ENCODE measurements around the gene CROCC.

Gene CROCC

DNA sequence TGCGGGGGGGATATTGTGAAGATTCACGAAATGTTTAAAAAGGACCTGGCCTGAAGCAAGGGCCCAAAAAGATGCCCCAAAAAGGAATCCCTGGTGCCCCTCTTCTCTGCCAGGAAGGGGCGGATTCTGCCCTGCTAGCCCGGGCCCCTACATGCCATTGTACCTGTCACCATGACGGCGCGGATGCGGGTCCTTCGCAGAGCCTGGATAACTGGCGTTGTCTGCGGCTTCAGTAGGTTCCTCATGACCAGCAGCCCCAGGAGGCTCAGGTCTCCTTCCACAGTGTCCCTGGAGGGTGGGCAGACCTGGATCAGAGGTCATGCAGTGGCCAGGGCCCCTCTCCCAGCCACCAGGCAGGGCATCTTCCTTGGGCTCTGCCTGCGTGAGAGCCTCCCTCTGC lies 69.8 kb downstream of the CROCC start:
- no peak for DNase-seq

DNA sequence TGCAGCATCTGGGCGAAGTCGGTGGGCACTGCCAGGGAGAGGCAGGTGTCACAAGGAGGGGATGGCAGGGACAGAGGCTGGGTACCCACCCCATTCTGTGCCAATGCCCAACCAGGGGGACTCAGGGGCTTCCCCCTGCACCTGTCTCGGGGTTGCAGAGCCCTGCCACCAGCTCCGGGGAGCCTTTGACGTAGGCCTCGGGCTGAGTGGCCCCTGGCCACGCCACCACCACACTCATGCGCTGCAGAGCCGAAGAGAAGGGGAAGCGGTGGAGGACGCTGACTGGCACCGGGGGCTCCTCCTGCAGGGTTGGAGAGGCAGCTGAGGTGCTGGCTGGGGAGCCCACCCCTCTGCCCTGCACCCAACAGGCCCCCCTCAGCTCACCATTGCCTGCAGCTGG lies 70.4 kb downstream of the CROCC start:
- no peak for DNase-seq

DNA sequence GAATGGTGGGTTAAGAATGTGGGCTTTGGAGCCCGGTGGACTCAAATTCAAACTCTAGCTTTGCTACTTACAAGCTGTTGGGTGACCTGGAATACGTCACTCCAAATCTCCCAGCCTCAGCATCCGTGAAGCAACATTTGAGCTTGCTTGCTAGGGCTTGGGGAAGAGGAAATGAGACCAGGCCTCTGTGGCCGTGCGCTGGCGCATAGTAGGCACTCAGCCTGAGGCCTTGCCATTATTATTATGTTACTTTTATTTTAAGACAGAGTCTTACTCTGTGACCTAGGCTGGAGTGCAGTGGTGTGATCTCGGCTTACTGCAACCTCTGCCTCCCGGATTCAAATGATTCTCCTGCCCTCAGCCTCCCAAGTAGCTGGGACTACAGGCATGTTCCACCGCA lies 70.9 kb downstream of the CROCC start:
- no peak for DNase-seq

DNA sequence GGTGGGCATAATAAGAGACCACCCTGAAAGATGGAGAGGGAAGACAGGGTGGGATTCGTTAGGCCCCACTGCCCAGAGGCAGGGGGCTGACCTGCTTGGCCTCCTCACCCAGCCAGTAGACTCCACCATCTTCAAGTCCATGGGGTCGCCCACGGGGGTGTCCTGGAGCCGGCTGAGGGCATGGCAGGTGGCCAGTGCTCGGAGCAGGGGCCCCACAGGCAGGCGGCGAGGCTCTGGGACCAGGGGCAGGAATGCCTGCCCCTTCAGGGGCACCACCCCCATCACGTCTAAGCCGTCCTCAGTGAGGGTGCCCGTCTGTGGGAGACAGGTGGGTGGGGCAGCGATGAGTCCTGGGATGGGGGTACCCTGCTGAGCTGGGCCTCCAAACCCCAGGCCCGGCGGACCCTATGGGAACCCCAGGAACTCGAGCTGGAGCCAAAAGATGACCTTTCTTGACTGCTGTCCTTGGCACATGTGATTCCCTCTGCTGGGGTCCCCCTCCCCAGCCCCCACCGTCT lies 71.8 kb downstream of the CROCC start:
- DNase-seq: no peak

DNA sequence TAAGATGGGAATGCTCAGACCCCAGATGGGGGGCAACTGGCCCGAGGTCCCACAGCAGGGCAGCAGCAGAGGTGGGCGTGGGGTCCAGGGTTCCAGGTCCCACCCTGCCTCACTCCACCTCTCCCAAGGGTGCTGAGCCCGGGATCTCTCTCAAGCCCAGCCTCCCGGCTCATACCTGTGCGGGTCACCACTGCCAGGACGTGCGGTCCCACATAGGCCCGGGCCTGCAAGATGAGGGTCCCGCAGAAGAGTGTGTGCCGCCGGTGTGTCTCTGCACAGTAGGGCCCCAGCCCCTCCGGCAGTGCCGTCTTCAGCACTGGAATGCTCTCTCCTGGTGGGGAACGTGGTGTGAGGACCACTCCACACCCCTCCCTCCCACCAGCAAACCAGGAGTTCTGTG lies 75.1 kb downstream of the CROCC start:
- no peak for DNase-seq

DNA sequence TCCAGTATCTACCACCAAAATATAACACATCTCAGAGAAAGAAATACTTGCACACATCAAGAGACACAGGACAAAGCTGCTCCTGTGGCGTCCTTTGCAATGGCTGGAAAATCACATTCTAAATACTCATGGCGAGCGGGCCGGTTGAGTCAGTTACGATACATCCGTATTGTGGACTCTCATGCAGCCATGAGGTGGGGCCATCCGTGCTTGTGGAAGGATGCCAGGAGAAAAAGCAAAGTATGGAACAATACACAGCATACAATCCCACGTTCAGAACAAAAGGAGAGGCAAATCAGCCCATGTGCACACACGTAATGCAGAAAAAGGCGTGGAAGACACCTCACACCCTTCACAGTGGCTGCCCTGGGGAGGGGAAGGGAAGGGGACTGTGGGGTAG lies 76.9 kb downstream of the CROCC start:
- DNase-seq: no peak

DNA sequence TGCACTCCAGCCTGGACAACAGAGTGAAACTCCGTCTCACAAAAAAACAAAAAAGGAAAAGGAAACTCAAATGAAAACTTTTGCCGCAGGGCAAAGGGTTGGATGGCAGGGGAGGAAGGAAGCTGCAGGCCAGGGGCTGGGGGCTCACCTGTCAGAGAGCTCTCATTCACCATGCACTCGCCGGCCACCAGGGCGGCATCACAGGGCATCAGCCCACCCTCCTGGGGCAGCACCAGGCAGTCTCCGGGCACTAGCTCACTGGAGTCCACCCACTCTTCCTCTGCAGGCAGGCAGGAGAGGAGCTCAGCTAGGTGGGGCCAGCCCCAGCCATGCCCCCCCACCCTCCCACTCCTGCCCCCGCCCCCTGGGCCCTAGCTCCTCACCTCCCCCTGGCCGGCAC lies 78.1 kb downstream of the CROCC start:
- DNase-seq: no peak

DNA sequence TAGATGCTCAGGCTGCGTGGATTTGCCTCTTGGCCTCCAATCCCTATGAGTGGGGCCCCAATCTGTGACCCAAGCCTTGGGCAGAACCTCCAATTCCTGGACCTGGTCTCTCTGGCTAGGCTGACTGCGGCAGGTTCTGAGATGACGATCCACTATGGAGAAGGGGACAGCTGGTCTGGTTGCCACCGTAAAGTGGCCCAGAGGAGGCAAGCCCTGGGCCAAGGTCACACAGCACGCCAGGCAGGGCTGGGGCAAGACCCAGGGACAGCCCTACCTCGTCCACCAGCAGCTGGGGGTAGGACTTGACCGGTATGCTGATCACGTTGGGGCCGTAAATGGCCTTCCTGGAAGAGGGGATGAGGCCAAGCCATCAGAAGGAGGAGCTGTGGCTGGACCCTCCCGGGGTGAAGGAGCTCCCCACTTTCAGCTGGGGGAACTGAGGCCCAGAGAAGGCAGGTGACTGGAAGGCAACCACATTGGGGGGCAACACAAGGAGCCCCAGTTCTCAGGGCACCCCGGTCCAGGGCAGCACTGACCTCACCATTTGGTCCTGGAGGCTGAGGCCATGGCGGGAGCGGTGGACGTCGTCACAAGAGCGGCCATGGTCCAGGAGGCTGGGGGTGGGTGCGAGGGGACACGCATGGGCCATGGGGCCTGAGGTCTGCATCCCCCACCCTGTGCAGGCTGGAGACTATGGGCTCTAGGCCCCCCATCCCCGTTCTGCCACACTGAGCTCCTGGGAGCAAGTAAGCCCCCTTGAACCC lies 80.2 kb downstream of the CROCC start:
- no peak for DNase-seq

DNA sequence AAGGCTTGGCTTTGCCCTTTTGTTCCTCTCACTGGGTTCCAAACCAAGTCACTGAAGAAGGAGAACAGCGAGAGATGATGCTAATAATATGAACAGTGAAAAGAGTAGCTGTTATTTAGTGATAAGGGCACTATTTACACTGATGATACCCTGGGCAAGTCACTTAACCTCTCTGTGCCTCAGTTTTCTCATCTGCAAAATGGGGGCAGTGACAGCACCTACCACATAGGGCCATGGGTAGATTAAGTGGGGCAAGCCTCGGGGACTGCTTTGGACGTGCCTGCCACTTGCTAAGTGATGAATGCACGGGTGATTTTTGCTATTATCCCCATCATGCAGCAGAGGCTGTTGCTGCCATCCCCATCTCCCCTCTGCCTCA lies 80.8 kb downstream of the CROCC start:
- no peak for DNase-seq

DNA sequence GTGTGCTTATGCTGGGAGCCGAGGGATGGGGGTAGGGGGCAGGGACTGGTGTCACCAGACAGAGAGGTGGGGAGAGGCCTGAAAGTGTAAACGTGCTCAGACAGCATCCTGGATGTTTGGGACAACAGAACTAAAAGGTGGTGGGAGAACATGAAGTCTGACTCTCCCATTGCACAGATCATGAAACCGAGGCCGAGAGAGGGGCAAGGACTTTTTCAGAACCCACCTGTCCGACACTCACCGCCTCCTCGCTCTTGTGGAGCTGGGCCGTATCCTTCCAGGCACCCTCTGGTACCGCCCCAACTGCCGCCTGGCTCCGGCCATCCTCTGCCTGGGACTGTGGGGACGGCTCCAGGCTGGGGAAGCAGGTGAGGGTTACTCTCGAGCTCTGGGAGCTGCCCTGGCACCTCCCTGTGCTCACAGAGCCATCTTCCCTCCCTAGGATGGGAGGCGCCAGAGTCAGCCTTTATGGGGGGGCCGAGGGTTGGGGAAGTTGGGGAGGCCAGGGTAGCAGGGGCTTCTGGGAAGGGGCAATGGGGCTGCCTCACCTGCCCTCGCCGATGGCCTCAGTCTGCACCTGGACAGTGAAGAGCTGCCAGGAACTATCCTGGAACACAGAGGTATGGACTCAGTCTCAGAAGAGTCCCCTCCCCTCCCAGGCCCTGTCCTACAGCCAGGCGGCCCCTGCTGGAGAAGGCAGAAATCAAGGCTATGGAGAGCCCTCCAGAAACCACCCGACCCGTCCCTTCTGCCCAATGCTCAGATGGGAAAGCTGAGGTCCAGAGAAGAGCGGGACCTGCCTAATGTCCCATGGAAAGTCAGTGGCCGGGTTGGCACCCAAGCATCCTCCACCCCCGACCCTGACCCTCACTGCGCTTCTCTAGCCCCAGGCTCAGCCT lies 83.0 kb downstream of the CROCC start:
- no peak for DNase-seq

DNA sequence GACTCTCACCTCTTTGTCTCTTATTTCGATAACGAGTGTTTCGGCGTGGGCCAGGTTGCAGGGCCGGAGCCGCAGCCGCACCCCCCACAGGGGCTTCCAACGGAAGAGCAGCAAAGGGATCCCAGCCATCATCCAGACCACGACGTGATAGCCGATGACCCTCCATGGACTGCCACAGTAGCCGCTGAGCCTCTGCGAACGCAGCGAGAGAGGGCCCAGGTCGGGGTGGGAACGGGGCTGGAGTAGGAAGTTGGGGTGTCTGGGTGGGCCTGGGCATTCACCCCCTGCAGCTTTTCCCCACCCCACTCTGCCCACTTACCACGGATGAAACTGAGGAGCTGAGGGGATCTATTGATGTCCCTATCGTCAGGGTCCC lies 83.6 kb downstream of the CROCC start:
- no peak for DNase-seq

DNA sequence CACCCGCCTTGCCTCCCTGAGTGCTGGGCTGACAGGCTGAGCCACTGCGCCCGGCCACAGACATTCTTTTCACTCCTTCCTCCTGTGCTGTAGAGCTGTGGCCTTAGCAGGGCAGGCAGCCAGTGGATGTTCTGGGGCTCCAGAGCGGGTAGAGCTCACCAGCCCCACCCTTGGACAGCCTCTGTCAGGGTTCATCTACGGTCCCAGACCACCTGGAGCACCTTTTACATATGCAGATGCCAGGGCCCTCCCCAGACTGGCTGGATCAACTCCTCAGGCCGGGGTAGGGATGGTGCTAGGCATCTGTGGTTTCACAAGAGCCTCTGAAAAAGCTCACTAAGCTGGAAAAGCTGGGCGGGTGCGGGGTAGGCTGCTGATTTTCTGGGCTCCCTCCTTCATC lies 85.4 kb downstream of the CROCC start:
- DNase-seq: no peak

DNA sequence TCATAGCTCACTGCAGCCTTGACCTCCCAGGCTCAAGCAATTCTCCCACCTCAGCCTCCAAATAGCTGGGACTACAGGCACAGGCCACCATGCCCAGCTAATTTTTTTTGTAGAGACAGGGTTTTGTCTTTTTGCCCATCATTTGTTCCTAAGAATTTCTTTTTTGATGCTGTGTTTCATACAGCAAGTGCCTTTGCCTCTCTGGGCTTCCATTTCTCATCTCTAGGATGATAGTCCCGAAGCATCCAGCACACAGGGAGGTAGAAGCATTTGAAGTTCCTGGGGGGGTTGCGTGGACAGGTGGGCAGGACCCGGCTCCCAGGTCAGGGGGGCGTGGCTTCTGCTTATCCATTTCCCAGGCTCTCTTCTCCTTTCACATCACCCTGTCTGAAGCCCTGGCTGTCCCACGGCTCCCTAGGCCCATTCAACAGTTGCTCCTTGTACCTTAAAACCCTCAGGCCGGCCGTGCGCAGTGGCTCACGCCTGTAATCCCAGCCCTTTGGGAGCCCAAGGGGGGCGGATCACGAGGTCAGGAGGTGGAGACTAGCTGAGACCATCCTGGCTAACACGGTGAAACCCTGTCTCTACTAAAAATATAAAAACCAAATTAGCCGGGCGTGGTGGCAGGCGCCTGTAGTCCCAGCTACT lies 86.6 kb downstream of the CROCC start:
- no peak for DNase-seq

DNA sequence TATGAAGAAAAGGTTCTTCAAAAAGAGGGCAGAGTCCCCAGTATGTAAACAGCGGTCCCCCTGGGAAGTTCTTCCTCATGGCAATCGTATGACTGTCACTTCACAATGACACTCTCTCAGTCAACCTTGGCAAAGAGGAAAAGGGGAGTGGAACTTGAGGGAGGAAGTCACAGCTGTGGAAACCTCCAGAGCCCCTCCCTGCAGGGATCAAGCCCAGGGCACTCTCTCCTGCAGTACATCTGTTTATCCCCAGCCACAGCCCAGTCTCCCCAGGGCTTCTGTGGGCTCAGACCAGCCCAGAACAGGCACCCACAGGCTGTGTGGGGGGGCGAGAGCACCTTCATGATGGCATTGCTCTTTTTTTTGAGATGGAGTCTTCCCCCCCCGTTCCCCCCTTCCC lies 88.0 kb downstream of the CROCC start:
- DNase-seq: no peak

DNA sequence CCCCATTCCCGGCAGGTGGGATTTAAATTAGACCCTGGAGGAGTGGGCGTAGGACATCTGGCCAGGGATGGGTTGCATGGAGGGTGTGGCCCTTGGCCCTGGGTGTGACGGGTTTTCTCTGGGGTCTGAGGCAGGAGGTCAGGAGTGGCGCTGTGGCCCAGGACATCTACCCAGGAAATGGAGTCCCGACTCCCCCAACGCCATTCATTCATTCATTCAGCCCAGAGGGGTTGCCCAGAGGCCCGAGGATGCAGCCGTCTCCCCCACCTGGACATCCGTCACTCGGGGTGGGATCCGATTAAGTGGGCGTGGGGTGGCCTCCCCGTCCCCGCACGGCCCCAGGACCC lies 89.3 kb downstream of the CROCC start:
- DNase-seq: no peak

DNA sequence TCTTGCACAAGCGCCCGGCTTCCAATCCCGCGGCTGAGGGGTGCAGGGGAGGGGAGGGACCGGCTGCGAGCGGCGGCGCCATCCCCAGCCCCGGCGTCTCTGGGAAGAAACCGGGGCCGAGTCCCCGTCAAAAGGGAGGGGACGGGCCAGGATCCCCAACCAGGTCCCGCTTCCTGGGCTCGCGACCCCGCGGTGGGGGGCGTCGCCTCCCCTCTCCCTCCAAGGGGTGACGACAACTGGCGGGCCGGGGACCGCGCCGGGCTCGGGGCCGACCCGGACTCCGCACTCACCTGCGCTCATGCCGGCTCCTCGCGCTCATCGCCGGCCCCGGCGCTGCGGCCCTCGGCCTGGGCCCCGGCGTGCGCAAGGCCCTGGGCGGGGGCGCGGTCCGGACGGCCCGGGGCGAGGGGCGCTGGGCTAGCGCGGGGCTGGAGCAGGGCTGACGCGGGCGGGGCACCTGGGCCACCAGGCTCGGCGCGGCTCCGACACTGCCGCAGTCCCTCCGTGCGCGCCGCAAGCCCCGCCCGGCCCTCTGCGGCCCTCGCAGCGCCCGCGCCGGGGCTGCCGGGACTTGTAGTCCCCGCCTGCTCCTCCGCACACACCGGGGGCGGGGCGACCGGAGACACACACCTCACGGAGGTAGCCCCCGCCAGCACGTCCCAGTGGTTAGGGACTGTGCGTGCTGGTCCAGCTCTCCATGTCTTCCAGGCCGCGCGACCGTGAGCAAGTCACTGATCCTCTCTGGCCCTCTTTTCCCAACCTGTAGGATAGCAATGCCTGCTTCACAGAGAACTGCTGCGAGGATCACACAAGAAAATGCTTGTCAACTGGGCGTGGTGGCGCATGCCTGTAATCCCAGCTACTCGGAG lies 89.9 kb downstream of the CROCC start, which contains the start of gene ATP13A2:
TSS of gene ATP13A2 (minus strand) at position 490 of the 869 bp plus-strand sequence. CDS start at position 300, 190 bp downstream.
- DNase-seq: peak; percentile 63 to 64

DNA sequence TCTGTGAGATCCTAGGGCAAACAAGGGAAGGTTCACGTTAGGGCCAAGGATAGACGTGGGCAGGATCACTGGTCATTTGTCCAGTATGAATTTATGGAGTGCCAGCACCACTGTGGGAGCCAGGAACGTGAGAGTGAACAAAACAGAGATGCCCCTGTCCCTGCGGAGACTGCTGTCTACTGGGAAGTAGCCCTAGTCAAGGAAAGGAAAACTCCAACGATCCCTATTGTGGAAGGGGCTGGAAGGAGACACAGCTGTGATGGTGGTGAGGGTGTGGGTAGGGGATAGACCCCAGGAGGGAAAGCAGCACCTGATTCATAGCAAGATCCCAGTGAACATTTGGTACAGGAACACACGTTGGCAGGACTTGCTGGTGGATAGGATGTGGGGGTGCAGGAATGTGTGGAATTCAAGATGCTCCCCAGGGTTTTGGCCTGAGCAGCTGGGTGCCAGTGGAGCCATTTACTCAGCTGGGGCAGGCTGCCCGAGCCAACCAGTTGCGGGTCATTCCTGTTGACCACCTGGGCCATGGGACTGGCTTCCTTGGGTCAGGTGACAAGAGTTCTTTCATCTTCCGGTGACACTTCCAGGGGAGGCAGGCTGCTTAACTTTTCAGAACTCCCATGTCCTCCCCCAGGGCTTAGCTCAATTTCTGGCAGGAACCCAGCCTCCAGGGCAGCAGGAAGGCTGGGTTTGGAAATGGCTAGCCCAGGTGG lies 91.2 kb downstream of the CROCC start:
- no peak for DNase-seq

DNA sequence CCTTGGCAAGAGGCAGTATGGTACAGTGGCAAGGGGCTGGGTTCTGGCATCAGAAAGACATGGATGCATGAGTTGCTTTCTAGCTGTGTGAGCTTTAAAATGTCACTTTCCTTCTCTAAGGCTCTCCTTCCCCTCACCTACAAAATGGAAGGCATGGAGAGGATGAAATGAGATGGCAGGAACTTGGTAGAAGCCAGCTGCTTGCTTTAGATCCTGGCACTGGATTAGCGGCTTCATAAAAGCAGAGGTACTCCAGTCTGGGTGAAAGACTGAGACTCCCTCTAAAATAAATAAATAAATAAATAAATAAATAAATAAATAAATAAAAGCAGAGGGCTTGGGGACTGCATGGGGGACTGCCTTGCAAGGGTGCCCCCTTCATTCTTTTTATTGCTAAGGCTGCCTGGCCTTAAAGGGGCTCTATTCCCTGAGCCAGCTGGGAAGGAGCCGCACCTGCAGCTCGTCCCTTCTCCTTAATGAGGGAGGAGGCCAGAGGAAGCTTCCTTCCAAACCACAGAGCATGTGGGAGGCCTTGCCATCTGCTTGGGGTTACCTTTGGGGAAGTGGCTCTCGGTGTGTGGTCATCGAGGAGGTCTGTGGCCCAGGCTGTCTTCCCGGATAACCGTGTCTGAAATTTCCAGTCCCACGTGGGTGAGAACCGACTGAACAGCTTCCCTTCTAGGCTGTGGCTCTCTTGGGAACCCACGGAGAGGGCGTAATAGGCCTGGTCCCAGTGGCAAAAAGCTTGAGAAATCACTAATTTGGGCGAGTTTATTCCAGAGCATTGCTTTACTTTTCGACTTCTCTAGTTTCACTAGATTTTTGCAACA lies 92.0 kb downstream of the CROCC start:
- no peak for DNase-seq

DNA sequence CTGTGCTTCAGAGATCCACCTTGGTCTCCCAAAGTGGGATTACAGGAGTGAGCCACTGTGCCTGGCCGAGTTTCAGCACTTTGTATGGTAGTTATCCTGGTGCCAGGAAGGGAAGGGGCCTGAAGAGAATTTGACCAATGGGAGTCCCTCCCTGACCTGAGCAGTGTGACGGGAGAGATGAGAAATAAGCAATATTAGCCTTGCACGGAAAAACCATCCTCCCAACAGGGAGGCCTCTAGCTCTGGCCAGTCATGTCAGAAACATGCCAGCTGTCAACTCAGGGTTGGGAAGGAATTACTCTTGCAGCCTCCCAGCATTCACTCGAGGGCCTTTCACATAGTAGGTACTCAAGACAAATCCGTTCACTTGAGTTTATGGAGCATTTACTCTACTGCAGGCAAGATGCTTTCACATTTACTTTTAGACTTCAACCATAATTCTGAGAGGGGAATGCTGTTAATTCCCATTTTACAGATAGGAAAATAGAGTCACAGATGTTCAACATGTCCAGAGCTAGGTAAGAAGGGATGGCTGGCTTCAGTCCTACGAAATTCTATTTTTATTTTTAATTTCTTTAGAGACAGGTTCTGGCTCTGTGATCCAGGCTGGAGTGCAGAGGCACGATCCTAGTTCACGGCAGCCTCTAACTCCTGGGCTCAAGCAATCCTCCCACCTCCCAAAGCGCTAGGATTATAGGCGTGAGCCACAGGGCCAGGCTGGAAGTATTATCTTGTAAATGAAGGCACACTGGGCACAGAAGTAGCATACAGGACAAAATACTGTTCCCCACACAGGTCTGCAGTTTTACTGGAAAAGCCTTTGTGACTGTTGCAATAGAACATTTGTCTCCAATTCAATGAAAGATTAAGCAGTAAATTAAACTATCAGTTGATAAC lies 93.2 kb downstream of the CROCC start:
- DNase-seq: no peak

DNA sequence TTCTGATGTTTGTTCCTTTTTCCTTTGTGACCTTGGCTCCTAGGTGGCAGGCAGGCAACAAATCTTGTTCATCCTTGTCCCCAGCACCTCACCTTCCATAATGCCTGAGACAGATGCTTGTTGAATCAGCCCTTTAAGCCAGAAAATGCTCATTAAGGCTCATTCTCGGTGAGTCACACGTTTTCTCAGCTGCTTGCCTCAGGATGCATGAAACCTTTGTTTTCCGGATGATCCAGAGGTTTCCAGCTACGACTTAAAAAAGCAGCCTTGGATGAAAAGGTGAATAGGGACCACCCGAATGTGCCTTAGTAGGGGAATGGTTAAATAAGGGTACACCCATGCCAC lies 94.6 kb downstream of the CROCC start:
- no peak for DNase-seq

Data from cerebellar nuclear complex (tissue), 1 donor.